HepG2 (cell line): Measurements from ENCODE around the gene IQCN. TPM values are rescaled to one million over a fixed set of nuclear protein-coding genes. Genes with fewer than 3 reads are reported as not detected.

Experiments used
- ATF2 ChIP-seq: sonication (generic); formaldehyde crosslinking; IDR thresholded peaks from 2 replicates; pipeline ENCODE4 v1.4.0; 2020; ENCODE audit warnings: missing genetic modification reagents
- BHLHE40 ChIP-seq: IDR thresholded peaks from 2 replicates; pipeline ENCODE4 v1.6.1; 2011; ENCODE audit warnings: low read length, improper control_type of control experiment
- CBX1 ChIP-seq: IDR thresholded peaks from one replicate; pipeline ENCODE4 v1.6.1; 2016; ENCODE audit warnings: antibody characterized with exemption, low read depth
- FOXA3 ChIP-seq: IDR thresholded peaks from 2 replicates; pipeline ENCODE4 v1.6.1; 2016; ENCODE audit warnings: missing genetic modification reagents, missing compliant biosample characterization
- FOXP1 ChIP-seq, 2 experiments: fragments of 450-650 bp in 1 of 2; IDR thresholded peaks; 2 replicates each; pipeline ENCODE4 v1.6.1; 2017 to 2018; ENCODE audit warnings: antibody characterized with exemption in 1 of 2
- GABPA ChIP-seq, 2 experiments: IDR thresholded peaks; 2 replicates each; pipeline ENCODE4 v1.6.1; 2011 to 2016; ENCODE audit warnings: low read depth in 2 of 2, low read length in 1 of 2, missing biosample characterization in 1 of 2, missing genetic modification characterization in 1 of 2
- GLI4 ChIP-seq: sonication (generic); formaldehyde crosslinking; IDR thresholded peaks from 2 replicates; pipeline ENCODE4 v1.5.1; 2020; ENCODE audit warnings: missing genetic modification reagents, mild to moderate bottlenecking, moderate library complexity, borderline replicate concordance
- HDAC6 ChIP-seq: fragments of 200-600 bp; sonication (generic); IDR thresholded peaks from 2 replicates; pipeline ENCODE4 v1.7.0; 2017; ENCODE audit warnings: mild to moderate bottlenecking, antibody characterized with exemption, low read length, low read depth
- HNRNPLL ChIP-seq: fragments of 200-400 bp; formaldehyde crosslinking; IDR thresholded peaks from 2 replicates; pipeline ENCODE4 v1.6.1; 2017; ENCODE audit warnings: mild to moderate bottlenecking, low read depth, low read length; ENCODE audit not compliant: poor library complexity, severe bottlenecking
- KLF16 ChIP-seq, 2 experiments: sonication (generic) in 1 of 2; formaldehyde crosslinking in 1 of 2; IDR thresholded peaks; 2 replicates each; pipeline versions ENCODE4 v1.6.1 to v1.8.0; 2016 to 2023; ENCODE audit warnings: missing genetic modification reagents in 2 of 2, missing compliant biosample characterization in 1 of 2
- LCORL ChIP-seq, 2 experiments: fragments of 450-650 bp in 1 of 2; sonication (generic) in 1 of 2; formaldehyde crosslinking in 1 of 2; IDR thresholded peaks; 2 replicates each; pipeline versions ENCODE4 v1.5.0 to v1.6.1; 2017 to 2020; ENCODE audit warnings: antibody characterized with exemption in 1 of 2, missing genetic modification reagents in 1 of 2
- MBNL3 ChIP-seq: fragments of 250-450 bp; sonication (Bioruptor Pico); conservative IDR thresholded peaks from 2 replicates; pipeline ENCODE4 v1.8.0; 2022; ENCODE audit warnings: mild to moderate bottlenecking, inconsistent platforms
- MTF1 ChIP-seq: sonication (generic); formaldehyde crosslinking; IDR thresholded peaks from 2 replicates; pipeline ENCODE4 v1.5.0; 2020; ENCODE audit warnings: missing genetic modification reagents
- PREB ChIP-seq: sonication (generic); formaldehyde crosslinking; IDR thresholded peaks from 2 replicates; pipeline ENCODE4 v1.4.0; 2020; ENCODE audit warnings: missing genetic modification reagents
- RBFOX2 ChIP-seq: fragments of 200-400 bp; formaldehyde crosslinking; IDR thresholded peaks from 2 replicates; pipeline ENCODE4 v1.6.1; 2017; ENCODE audit warnings: low read depth, mild to moderate bottlenecking, low read length
- RCOR2 ChIP-seq: IDR thresholded peaks from 2 replicates; pipeline ENCODE4 v1.6.1; 2016; ENCODE audit warnings: missing biosample characterization, missing genetic modification reagents
- RFXAP ChIP-seq: sonication (generic); formaldehyde crosslinking; IDR thresholded peaks from 2 replicates; pipeline ENCODE4 v1.4.0; 2020; ENCODE audit warnings: missing genetic modification reagents, borderline replicate concordance
- SAP130 ChIP-seq: IDR thresholded peaks from 2 replicates; pipeline ENCODE4 v1.6.1; 2016; ENCODE audit warnings: low read depth
- SMC3 ChIP-seq: IDR thresholded peaks from 2 replicates; pipeline ENCODE4 v1.6.1; 2011; ENCODE audit warnings: low read length, improper control_type of control experiment
- SOX5 ChIP-seq: IDR thresholded peaks from 2 replicates; pipeline ENCODE4 v1.6.1; 2016; ENCODE audit warnings: borderline replicate concordance
- TBP ChIP-seq: sonication (generic); formaldehyde crosslinking; IDR thresholded peaks from 2 replicates; pipeline ENCODE4 v1.5.0; 2020; ENCODE audit warnings: missing genetic modification reagents
- THAP11 ChIP-seq: IDR thresholded peaks from 2 replicates; pipeline ENCODE4 v1.6.1; 2016; ENCODE audit warnings: missing biosample characterization, missing genetic modification reagents
- THYN1 ChIP-seq: sonication (generic); formaldehyde crosslinking; IDR thresholded peaks from 2 replicates; pipeline ENCODE4 v1.8.1; 2023; ENCODE audit warnings: low read depth, mild to moderate bottlenecking, moderate library complexity, missing genetic modification reagents, borderline replicate concordance
- ZNF160 ChIP-seq: sonication (generic); formaldehyde crosslinking; IDR thresholded peaks from 2 replicates; pipeline ENCODE4 v1.8.0; 2022; ENCODE audit warnings: mild to moderate bottlenecking, inconsistent platforms, missing genetic modification reagents
- ZNF264 ChIP-seq: sonication (generic); formaldehyde crosslinking; IDR thresholded peaks from 2 replicates; pipeline ENCODE4 v1.4.0; 2020; ENCODE audit warnings: missing genetic modification reagents
- ZNF3 ChIP-seq: IDR thresholded peaks from 2 replicates; pipeline ENCODE4 v1.7.0; 2017; ENCODE audit warnings: inconsistent platforms
- ZNF335 ChIP-seq: sonication (generic); formaldehyde crosslinking; IDR thresholded peaks from 2 replicates; pipeline ENCODE4 v1.4.0; 2020; ENCODE audit warnings: missing genetic modification reagents
- ZNF563 ChIP-seq: sonication (generic); formaldehyde crosslinking; IDR thresholded peaks from 2 replicates; pipeline ENCODE4 v1.8.0; 2022; ENCODE audit warnings: mild to moderate bottlenecking, moderate library complexity, missing genetic modification reagents
- ZNF672 ChIP-seq: sonication (generic); formaldehyde crosslinking; IDR thresholded peaks from 2 replicates; pipeline ENCODE4 v1.8.1; 2022; ENCODE audit warnings: missing genetic modification reagents
- ZNF75D ChIP-seq: sonication (generic); formaldehyde crosslinking; IDR thresholded peaks from 2 replicates; pipeline ENCODE4 v1.8.1; 2023; ENCODE audit warnings: missing genetic modification reagents, mild to moderate bottlenecking, borderline replicate concordance
- ZSCAN12 ChIP-seq: sonication (generic); formaldehyde crosslinking; IDR thresholded peaks from 2 replicates; pipeline ENCODE4 v1.9.0; 2021; ENCODE audit warnings: mild to moderate bottlenecking, missing genetic modification reagents
- ZZZ3 ChIP-seq: sonication (generic); formaldehyde crosslinking; IDR thresholded peaks from 2 replicates; pipeline ENCODE4 v1.4.0; 2020; ENCODE audit warnings: missing genetic modification reagents, mild to moderate bottlenecking, borderline replicate concordance
- polyA plus RNA-seq, 8 experiments: library from polyadenylated mRNA; depleted of rRNA in 3 of 8; stranded (reverse) in 7 of 8; unstranded in 1 of 8; fragments of >200 nt; fragmentation: Illumina TruSeq in 4 of 8; extraction: Trizol in 4 of 8; gene quantifications; 2 replicates each; pipeline versions ENCODE4 v1.2.1 to v1.2.3, GENCODE V29; 2011 to 2016; ENCODE audit warnings: low read depth in 4 of 8, missing spikeins in 1 of 8, mixed read lengths in 1 of 8; ENCODE audit not compliant: insufficient read depth in 1 of 8
- total RNA-seq, 5 experiments: library from RNA; depleted of rRNA; stranded (reverse); fragments of >200 nt; fragmentation: Illumina TruSeq; extraction: Trizol; gene quantifications; 2 replicates each; pipeline ENCODE4 v1.2.3, GENCODE V29; 2016; ENCODE audit warnings: low read depth in 1 of 5

The IQCN gene
- total and polyA plus RNA-seq, 2 of the 13 experiments (the other 11 are each of a cell fraction or from before 2014, with no cell fraction given), result 0.04 to 0.18 TPM

- no peak for TF ChIP-seq SOX5 (CRISPR knock-in tag)
- TF ChIP-seq ATF2 (CRISPR knock-in tag), result peak; percentile 15; the same call in 1 of the 2 replicates
- peak; percentile 75 for TF ChIP-seq SAP130 (CRISPR knock-in tag)
- no peak for TF ChIP-seq ZZZ3 (CRISPR knock-in tag)
- TF ChIP-seq RFXAP (CRISPR knock-in tag), result no peak
- no peak for TF ChIP-seq RBFOX2
- TF ChIP-seq ZNF3, result peak; percentile 52; the same call in 1 of the 2 replicates
- no peak for TF ChIP-seq LCORL (IDR thresholded peaks at IDR 0.05)
- peak; percentile 73 for TF ChIP-seq LCORL (CRISPR knock-in tag; IDR thresholded peaks at IDR 0.05)
- no peak for TF ChIP-seq ZNF672
- no peak for TF ChIP-seq GABPA (IDR thresholded peaks at IDR 0.05; ENCODE audit: low read depth, low read length)
- TF ChIP-seq GABPA (CRISPR knock-in tag; IDR thresholded peaks at IDR 0.05; ENCODE audit: low read depth), result no peak
- no peak for TF ChIP-seq ZNF264 (CRISPR knock-in tag)
- TF ChIP-seq HDAC6, result no peak
- TF ChIP-seq ZNF160, result no peak
- no peak for TF ChIP-seq THYN1 (CRISPR knock-in tag)
- TF ChIP-seq ZNF335 (CRISPR knock-in tag), result no peak
- TF ChIP-seq MBNL3 (CRISPR knock-in tag), result no peak
- no peak for TF ChIP-seq MTF1 (CRISPR knock-in tag)
- no peak for TF ChIP-seq KLF16 (CRISPR knock-in tag; IDR thresholded peaks at IDR 0.05)
- TF ChIP-seq THAP11 (CRISPR knock-in tag), result no peak
- TF ChIP-seq HNRNPLL, result no peak
- TF ChIP-seq TBP (CRISPR knock-in tag), result no peak
- no peak; the same call in 1 of the 2 replicates for TF ChIP-seq RCOR2
- TF ChIP-seq ZNF563, result no peak
- TF ChIP-seq SMC3, result no peak
- no peak for TF ChIP-seq FOXA3 (CRISPR knock-in tag)
- no peak for TF ChIP-seq PREB (CRISPR knock-in tag)
- TF ChIP-seq ZSCAN12 (CRISPR knock-in tag), result 0 out of 2 replicates have a peak, but pooled peaks have one; percentile 38
- no peak for TF ChIP-seq BHLHE40
- no peak for TF ChIP-seq FOXP1 (IDR thresholded peaks at IDR 0.05)
- no peak for TF ChIP-seq FOXP1 (CRISPR knock-in tag; IDR thresholded peaks at IDR 0.05)
- no peak for TF ChIP-seq ZNF75D
- no peak for TF ChIP-seq CBX1
- no peak for TF ChIP-seq GLI4 (CRISPR knock-in tag)
Observed at GRCh38 chr19:18300930-18301717, 26.9 kb upstream of the IQCN start (continued).
